ENCODE results near the gene WIPF2. TPM values are rescaled to one million over a fixed set of nuclear protein-coding genes. Genes with fewer than 3 reads are reported as not detected.
A peak's percentile ranks its signal among the peaks of the same experiment; 100 is the strongest.

Gene WIPF2
- total RNA-seq, 4 donors from 2014 or later, result 9.8 to 13.8 (median 11.2) TPM

GRCh38 chr17:40287159-40287493, 68.0 kb downstream of the WIPF2 start:
- WGBS, 2 donors, result 43 to 56% methylated on average over 3 to 4 of the region's 4 CpGs
- peaks cover 0 to 7% (median 2%) of the 10 kb centered on the region in 3 donors for H3K36me3 ChIP-seq
- peak overlapping the region in 3 of 4 donors; percentile 38 to 65 (median 56) for H3K4me3 ChIP-seq
- no peak for DNase-seq
- peak overlapping the region in 2 of 4 donors; percentile 36 to 52 for H3K27ac ChIP-seq
- no peaks in the 10 kb centered on the region for H3K9me3 ChIP-seq
- no peaks in the 10 kb centered on the region for H3K27me3 ChIP-seq
- intact Hi-C loops (cut with DNase I), result loop anchor here (5.0 kb wide), 1 partner anchor 85 kb away; no protein-coding TSS in a partner anchor
- TF ChIP-seq CTCF (IDR thresholded peaks at IDR 0.05), result no peak
- TF ChIP-seq POLR2A (IDR thresholded peaks at IDR 0.05), result no peak
- peaks cover 19 to 48% (median 26%) of the 10 kb centered on the region in 3 donors for H3K4me1 ChIP-seq

GRCh38 chr17:40287494-40288369, 68.6 kb downstream of the WIPF2 start, which contains the start of gene CDC6:
TSS of gene CDC6 (plus strand) at chr17:40287879. CDS start at chr17:40289421, 1,542 bp downstream.
- peak within 1 kb of the TSS in 3 of 4 donors; percentile 64 to 84 (median 67) for H3K27ac ChIP-seq
- H3K4me3 ChIP-seq, result peak within 1 kb of the TSS; percentile 47 to 69 (median 60)
- peaks cover 19 to 48% (median 26%) of the 10 kb centered on the region in 3 donors for H3K4me1 ChIP-seq
- intact Hi-C loops (cut with DNase I), result loop anchor here (5.0 kb wide), 1 partner anchor 85 kb away; no protein-coding TSS in a partner anchor
- peaks cover 0 to 1% (median under 1%) of the 10 kb centered on the region in 3 donors for H3K36me3 ChIP-seq
- peak; percentile 92 for DNase-seq
- WGBS, 2 donors, result 0% methylated on average over 13 to 37 of the region's 47 CpGs
- no peaks in the 10 kb centered on the region for H3K9me3 ChIP-seq
- no peaks in the 10 kb centered on the region for H3K27me3 ChIP-seq
- TF ChIP-seq CTCF (IDR thresholded peaks at IDR 0.05), result peak in 1 of 6 experiments; percentile 51
- peak in 2 of 4 donors; percentile 46 to 78 for TF ChIP-seq POLR2A (IDR thresholded peaks at IDR 0.05)

GRCh38 chr17:40290629-40291280, 71.7 kb downstream of the WIPF2 start:
- intact Hi-C loops (cut with DNase I), result no loop called here
- WGBS, 2 donors, result 40 to 52% methylated on average over 4 of the region's 4 CpGs
- no peaks in the 10 kb centered on the region for H3K27me3 ChIP-seq
- no peaks in the 10 kb centered on the region for H3K9me3 ChIP-seq
- H3K27ac ChIP-seq, result peak overlapping the region in 2 of 4 donors; percentile 30 to 32
- no peak for TF ChIP-seq POLR2A (IDR thresholded peaks at IDR 0.05)
- peak; percentile 37 to 80 (median 64) for TF ChIP-seq CTCF (IDR thresholded peaks at IDR 0.05)
- DNase-seq, result no peak
- peaks cover 13 to 24% (median 13%) of the 10 kb centered on the region in 3 donors for H3K4me1 ChIP-seq
- H3K36me3 ChIP-seq, result peaks cover 0 to 10% (median 0%) of the 10 kb centered on the region in 3 donors
- H3K4me3 ChIP-seq, result no peak overlapping the region

GRCh38 chr17:40291281-40291664, 72.2 kb downstream of the WIPF2 start:
- DNase-seq, result no peak
- H3K4me3 ChIP-seq, result no peak overlapping the region
- WGBS, 2 donors, result 66 to 83% methylated on average over 2 of the region's 2 CpGs
- peaks cover 13 to 24% (median 13%) of the 10 kb centered on the region in 3 donors for H3K4me1 ChIP-seq
- no peaks in the 10 kb centered on the region for H3K27me3 ChIP-seq
- peaks cover 0 to 13% (median 0%) of the 10 kb centered on the region in 3 donors for H3K36me3 ChIP-seq
- intact Hi-C loops (cut with DNase I), result no loop called here
- TF ChIP-seq CTCF (IDR thresholded peaks at IDR 0.05) (no peak), POLR2A (IDR thresholded peaks at IDR 0.05) (no peak)
- H3K9me3 ChIP-seq, result no peaks in the 10 kb centered on the region
- no peak overlapping the region for H3K27ac ChIP-seq

Measured in esophagus squamous epithelium (tissue), 5 donors.